Endothelial cell (in vitro differentiated cells): ENCODE results near the gene LEMD3. TPM values are rescaled to one million over a fixed set of nuclear protein-coding genes. Genes with fewer than 3 reads are reported as not detected.

Source experiments
- DNase-seq: peaks from one replicate; pipeline ENCODE4 v3.0.0; 2021; ENCODE audit warnings: low spot score
- H3K27ac Mint-ChIP-seq: one replicate; pipeline ENCODE4 v1.8.0; 2021; ENCODE audit warnings: mixed read lengths, inconsistent platforms; ENCODE audit not compliant: unreplicated experiment
- H3K27me3 Mint-ChIP-seq: one replicate; pipeline ENCODE4 v1.8.0; 2021; ENCODE audit warnings: mild to moderate bottlenecking, moderate library complexity, mixed read lengths, inconsistent platforms; ENCODE audit not compliant: unreplicated experiment
- H3K36me3 Mint-ChIP-seq: one replicate; pipeline ENCODE4 v1.8.0; 2021; ENCODE audit warnings: mild to moderate bottlenecking, low read depth, mixed read lengths, inconsistent platforms; ENCODE audit not compliant: unreplicated experiment
- H3K4me1 Mint-ChIP-seq: one replicate; pipeline ENCODE4 v1.8.0; 2021; ENCODE audit warnings: mild to moderate bottlenecking, mixed read lengths, inconsistent platforms; ENCODE audit not compliant: unreplicated experiment
- H3K4me3 Mint-ChIP-seq: one replicate; pipeline ENCODE4 v1.8.0; 2021; ENCODE audit warnings: mild to moderate bottlenecking, mixed read lengths, inconsistent platforms; ENCODE audit not compliant: unreplicated experiment
- H3K9me3 Mint-ChIP-seq: one replicate; pipeline ENCODE4 v1.8.0; 2021; ENCODE audit warnings: mixed read lengths, inconsistent platforms; ENCODE audit not compliant: unreplicated experiment
- total RNA-seq: library from RNA; stranded (reverse); fragmentation: NEBNext Ultra II Directional; extraction: Animal tissue kit (Norgen Biotek cat#: 25700); gene quantifications from one replicate; pipeline ENCODE4 v1.2.1, GENCODE V29; 2021; ENCODE audit not compliant: unreplicated experiment
- TF ChIP-seq, protein P1 (sequence below): fragments of 200-600 bp; sonication (generic); IDR thresholded peaks from one replicate; pipeline ENCODE4 v1.5.0; 2021; ENCODE audit warnings: antibody characterized with exemption; ENCODE audit not compliant: unreplicated experiment

The LEMD3 gene
- total RNA-seq, 1 donor from 2014 or later, result 22.1 TPM

DNA sequence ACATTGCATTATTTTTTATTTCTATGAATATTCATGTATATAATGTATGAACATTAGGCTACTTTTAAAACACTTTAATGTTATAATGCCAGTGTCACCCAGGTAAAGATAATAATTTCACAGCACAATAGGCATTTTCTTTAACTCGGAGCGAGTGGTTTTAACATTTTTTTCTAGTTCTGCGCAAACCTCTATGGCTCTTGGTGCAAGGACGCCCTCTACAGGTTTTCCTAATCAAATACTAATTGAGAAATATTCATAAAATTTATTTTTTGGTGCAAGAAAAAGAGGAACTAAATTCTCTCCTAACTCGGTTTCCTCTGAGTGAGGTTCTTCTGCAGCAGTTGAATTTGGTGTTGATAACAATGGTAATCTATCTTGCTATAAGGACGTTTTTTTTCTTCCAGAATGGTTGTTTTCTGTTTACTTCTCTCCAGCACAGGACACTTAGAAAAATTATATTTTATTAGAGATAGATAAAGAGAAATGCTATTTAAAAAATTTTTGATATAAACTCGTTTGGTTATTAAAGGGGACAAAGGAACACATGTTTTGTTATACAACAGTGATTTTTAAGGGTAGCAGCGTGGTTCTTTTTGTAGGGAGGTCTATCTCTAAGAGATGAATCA, 45.8 kb upstream of the LEMD3 start:
- no peak overlapping the region for H3K4me3 Mint-ChIP-seq
- TF ChIP-seq, protein P1, sequence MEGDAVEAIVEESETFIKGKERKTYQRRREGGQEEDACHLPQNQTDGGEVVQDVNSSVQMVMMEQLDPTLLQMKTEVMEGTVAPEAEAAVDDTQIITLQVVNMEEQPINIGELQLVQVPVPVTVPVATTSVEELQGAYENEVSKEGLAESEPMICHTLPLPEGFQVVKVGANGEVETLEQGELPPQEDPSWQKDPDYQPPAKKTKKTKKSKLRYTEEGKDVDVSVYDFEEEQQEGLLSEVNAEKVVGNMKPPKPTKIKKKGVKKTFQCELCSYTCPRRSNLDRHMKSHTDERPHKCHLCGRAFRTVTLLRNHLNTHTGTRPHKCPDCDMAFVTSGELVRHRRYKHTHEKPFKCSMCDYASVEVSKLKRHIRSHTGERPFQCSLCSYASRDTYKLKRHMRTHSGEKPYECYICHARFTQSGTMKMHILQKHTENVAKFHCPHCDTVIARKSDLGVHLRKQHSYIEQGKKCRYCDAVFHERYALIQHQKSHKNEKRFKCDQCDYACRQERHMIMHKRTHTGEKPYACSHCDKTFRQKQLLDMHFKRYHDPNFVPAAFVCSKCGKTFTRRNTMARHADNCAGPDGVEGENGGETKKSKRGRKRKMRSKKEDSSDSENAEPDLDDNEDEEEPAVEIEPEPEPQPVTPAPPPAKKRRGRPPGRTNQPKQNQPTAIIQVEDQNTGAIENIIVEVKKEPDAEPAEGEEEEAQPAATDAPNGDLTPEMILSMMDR, result peak; percentile 74
- H3K27me3 Mint-ChIP-seq, result peaks cover 5% of the 10 kb centered on the region
- no peaks in the 10 kb centered on the region for H3K9me3 Mint-ChIP-seq
- peak; percentile 17 for DNase-seq
- peaks cover 5% of the 10 kb centered on the region for H3K4me1 Mint-ChIP-seq
- H3K36me3 Mint-ChIP-seq, result no peaks in the 10 kb centered on the region
- no peak overlapping the region for H3K27ac Mint-ChIP-seq

DNA sequence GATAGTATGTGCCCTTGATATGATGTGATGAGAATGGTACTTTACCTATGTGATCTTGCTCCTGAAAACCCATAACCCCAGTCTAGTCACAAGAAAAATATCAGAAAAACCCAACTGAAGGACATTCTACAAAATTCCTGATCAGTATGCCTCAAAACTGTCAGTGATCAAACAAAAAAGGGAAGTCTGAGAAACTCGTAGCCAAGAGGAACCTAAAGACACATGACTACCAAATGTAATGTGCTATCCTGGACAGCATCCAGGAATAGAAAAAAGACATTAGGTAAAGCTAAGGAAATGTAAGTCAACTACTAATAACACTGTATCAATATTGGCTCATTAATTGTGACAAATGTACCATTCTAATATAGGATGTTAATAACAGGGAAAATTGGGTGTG, 44.1 kb upstream of the LEMD3 start:
- DNase-seq, result no peak
- Mint-ChIP-seq H3K36me3 (no peaks in the 10 kb centered on the region), H3K4me3 (no peak overlapping the region), H3K4me1 (peaks cover 5% of the 10 kb centered on the region), H3K27ac (no peak overlapping the region), H3K9me3 (no peaks in the 10 kb centered on the region), H3K27me3 (peaks cover 5% of the 10 kb centered on the region)
- TF ChIP-seq, protein P1, result no peak

DNA sequence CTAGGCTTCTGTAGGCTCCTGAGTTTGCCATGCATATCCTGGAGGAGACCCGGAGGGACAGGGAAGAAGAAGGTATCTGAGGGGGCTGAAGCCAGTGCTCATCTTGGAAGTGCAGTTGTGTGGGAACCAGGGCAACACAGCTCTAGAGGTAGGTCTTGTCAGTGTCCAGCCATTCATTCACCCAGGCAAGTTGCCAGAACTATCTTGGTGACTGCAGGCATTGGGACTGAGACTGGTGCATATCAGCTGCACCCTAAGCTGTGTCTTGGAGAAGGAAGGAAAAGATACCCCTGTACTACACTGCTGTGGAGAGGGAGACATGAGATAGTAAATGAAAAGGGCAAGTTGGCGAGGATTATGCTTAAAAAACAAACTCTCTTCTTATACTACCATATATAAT, 43.4 kb upstream of the LEMD3 start:
- H3K27ac Mint-ChIP-seq, result no peak overlapping the region
- H3K4me3 Mint-ChIP-seq, result no peak overlapping the region
- no peaks in the 10 kb centered on the region for H3K9me3 Mint-ChIP-seq
- H3K4me1 Mint-ChIP-seq, result peaks cover 3% of the 10 kb centered on the region
- no peaks in the 10 kb centered on the region for H3K36me3 Mint-ChIP-seq
- peaks cover 2% of the 10 kb centered on the region for H3K27me3 Mint-ChIP-seq
- TF ChIP-seq, protein P1, result no peak
- no peak for DNase-seq

DNA sequence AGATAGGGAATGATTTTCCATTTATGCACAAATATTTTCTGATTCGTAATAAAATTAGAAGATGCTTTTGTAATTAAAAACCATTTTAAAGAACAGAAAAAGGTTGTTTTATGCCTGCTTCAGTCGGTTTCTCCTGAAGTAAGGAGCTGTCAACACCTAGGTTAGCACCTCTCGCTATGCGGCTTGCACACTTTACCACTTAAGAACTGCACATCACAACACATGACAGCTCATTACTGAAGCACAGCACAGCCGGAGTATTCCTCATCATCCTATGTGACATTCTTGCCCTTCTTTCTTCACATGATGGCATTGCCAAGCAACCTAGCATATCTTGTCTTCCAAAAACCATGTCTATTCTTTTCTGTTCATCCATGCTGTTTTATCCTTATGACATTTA, 42.9 kb upstream of the LEMD3 start:
- no peaks in the 10 kb centered on the region for H3K9me3 Mint-ChIP-seq
- H3K27me3 Mint-ChIP-seq, result peaks cover 2% of the 10 kb centered on the region
- H3K4me1 Mint-ChIP-seq, result peaks cover 3% of the 10 kb centered on the region
- no peak for DNase-seq
- no peak overlapping the region for H3K4me3 Mint-ChIP-seq
- H3K36me3 Mint-ChIP-seq, result no peaks in the 10 kb centered on the region
- H3K27ac Mint-ChIP-seq, result no peak overlapping the region
- TF ChIP-seq, protein P1, result no peak

DNA sequence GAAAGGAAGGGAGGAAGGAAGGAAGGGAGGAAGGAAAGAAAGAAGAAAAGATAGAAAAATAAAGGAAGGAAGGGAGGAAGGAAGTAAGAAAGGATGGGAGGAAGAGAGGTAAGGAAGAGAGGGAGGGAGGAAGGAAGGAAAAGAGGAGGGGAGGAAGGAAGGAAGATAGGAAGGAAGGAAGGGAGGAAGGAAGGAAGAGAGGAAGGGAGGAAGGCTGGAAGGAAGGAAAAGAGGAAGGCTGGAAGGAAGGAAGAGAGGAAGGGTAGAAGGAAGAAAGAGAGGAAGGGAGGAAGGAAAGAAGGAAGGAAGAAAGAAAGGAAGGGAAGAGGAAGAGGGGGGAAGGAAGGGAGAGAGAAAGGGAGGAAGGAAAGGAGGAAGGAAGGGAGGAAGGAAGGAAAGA, 35.5 kb upstream of the LEMD3 start:
- H3K4me3 Mint-ChIP-seq, result no peak overlapping the region

More for the DNA sequence above, 35.5 kb upstream of the LEMD3 start:
- Mint-ChIP-seq H3K36me3 (no peaks in the 10 kb centered on the region), H3K4me1 (no peaks in the 10 kb centered on the region), H3K9me3 (peaks cover 4% of the 10 kb centered on the region), H3K27ac (no peak overlapping the region), H3K27me3 (peaks cover 2% of the 10 kb centered on the region)
- TF ChIP-seq, protein P1, result no peak
- no peak for DNase-seq
